NCI-H1048 (cell line): ENCODE measurements around the gene KRT32.

Experiments
- DNase-seq: peaks from one replicate; lab custom pipeline; 2025; lab: John Stamatoyannopoulos, UW

Gene KRT32

GRCh38 chr17:41492351-41492750, 25.2 kb upstream of the KRT32 start:
- DNase-seq: no peak

- no peak for DNase-seq
Observed at GRCh38 chr17:41491476-41491875, 24.3 kb upstream of the KRT32 start.

DNA sequence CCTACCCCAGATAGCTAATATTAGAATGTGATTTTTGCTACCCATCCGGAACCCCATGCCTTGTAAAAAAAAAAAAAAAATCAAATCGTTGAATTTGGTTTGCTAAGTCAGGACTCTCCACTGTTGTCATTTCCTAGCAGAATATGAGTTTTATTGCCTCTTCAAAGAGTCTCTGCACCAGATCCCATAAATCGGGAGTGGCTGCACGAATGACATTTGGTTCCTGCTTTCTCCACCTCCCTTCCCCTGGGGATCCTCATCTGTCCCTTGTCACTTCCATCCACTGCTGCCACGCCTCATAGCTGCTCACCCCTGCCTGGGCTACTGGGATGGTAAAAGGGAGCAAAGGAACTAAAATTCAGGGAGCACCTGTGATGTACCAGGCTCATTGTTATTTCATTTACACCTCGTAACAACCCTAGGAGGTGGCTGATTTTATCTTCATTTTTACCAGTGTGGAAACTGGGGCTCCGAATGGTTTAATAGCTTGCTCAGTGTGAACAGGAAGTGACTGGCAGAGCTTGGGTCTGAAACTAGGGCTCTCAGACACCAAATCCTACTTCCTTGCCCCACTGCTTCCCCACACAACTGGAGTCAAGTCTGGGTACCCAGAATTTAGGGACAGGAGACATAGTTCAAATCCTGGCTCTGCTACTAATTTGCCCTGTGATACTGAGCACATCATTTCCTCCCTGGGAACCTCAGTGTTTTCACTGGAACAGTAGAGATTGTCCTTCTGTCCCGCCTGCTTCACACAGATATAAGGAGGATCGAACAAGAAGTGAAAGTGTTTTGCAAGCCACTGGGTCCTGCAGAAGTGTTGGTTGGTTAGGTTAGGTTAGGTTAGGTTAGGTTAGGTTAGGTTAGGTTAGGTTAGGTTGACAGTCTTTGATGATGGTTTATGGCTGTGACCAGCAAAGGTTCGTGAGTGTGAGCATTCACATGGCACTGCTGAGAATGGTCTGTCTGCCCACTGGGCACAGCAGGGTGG, 23.1 kb upstream of the KRT32 start:
- DNase-seq: no peak

- DNase-seq: no peak
Observed at GRCh38 chr17:41489531-41489930, 22.3 kb upstream of the KRT32 start, which contains the start of gene KRT36. KRT36 (minus strand) TSS chr17:41489910; CDS start chr17:41489864, 46 bp downstream.

DNA sequence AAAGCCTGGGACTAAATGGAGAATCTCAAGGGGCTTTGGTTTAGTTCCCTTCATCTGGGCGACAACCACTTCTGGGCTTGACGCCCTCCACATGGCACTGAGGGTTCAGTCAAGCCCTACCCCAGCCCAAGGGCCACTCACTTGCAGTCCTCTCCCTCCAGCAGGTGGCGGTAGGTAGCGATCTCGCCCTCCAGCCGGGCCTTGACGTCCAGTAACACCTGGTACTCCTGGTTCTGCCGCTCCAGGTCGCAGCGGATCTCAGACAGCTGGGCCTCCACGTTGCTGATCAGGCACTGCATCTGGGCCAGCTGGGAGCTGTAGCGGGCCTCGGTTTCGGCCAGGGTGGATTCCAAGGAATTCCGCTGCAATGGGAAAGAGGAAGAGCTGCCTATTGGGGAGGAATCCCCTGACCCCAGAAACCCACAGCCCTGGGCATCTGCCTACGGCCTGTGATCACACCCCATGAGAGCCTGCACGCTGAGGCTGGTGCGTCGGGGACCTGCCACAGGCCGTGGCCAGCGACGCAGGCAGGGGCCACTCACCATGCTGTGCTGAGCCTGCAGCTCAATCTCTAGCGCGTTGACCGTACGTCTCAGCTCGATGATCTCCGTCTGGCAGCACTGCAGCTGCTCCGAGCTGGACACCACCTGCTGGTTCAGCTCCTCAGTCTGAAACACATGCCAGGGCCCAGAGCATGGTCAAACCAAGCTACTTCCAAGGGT, 19.8 kb upstream of the KRT32 start:
- DNase-seq: no peak

DNA sequence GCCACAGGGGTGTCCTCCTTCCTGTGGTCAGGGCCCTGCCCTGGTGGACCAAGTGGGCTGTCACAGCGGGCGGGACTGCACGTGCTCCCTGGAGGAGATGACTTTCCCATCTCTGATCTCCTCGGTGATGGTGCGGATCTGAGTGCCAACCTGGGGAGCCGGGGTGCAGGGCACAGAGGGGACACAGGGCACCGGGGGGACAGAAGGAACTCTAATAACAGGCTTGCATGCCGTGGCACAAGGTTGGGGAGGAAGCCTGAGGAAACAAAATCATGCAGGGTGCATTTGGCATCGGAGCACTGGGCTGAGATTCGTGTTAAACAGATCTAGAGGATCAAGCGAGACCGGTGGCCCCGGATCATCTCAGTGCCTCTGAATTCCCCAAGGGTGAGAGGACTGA, 19.1 kb upstream of the KRT32 start:
- no peak for DNase-seq

- no peak for DNase-seq
Observed at GRCh38 chr17:41484920-41485904, 18.0 kb upstream of the KRT32 start.

DNA sequence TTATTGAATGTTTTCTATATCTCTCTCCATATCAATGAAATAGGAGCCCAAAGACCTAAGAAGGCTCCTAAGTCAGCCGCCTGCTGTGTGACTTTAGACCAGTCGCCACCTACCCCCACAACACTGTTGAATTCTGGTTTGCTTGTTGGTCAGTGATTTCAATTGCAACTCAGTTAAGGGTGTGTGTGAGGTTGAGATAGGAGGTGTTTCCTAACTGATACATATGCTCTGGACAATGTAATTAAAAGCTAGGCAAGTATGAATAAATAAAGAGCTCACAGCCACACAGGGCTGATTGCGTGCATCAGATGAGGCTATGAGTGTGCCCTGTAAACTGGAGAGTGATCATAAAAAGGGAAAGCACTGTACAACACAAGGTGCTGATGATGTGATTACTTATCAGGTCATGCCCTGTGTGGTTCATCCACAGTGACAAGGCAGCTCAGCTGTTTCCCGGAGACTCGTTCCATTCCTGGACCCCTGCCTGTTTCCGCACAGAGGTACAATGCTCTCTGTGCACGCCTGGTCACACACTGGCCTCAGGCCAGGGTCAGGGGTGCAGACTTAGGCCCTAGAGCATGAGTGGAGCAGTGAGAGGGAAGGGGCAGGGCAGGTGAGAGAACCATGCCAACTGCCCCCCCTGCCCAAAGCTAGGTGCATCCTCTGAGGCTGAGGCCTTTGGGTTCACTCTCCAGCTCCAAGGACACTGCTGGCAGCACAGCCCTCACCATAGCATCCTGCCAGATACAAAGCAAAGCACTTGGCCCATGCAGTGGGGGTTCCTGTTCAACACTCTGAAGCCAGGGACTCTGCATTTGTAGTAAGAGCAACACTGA, 17.0 kb upstream of the KRT32 start:
- DNase-seq: no peak

- no peak for DNase-seq
Observed at GRCh38 chr17:41483531-41483930, 16.3 kb upstream of the KRT32 start.

DNA sequence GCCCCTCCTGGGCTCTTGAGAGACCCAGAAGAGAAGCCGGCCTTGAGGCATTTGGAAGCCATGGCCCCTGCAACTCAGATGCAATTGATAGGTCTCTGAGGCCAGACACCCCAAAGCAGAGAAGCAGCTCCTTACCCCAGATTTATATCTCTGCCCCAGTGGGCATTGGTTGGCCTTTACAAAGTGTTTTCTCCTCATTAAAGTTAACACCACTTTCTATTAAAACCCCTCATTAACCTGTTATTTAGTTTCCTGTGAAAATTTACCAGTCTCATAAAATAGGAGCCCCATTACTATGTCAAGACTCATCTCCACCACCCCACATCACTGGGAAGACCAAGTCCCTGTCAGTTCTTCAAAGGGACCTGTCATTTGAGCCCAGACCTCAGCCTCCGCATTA, 13.8 kb upstream of the KRT32 start, which contains the start of gene KRT35:
Gene KRT35 (minus strand): TSS at position 116 of the 400 bp plus-strand sequence. CDS start 54 bp downstream, at position 62.
- DNase-seq: no peak

GRCh38 chr17:41480581-41480980, 13.4 kb upstream of the KRT32 start:
- no peak for DNase-seq

DNA sequence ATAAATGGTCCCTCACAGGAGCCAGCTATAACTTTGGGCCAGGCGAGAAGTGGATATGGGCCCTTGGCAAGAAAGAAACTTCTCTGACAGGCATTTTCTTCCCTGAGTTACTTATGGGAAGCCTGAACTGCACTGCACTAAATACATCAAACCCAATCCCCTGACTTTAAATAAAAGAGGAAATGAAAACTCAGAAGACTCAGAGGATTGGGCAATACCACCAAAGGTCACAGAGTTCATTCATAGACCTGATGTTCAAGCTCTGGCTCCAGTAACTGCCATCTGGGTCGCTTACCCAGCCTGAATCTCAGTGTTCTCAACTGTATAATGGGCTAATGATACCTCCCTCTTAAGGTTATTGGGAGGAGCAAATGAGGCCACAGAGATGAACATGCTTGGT, 12.9 kb upstream of the KRT32 start:
- no peak for DNase-seq

- no peak for DNase-seq
Observed at GRCh38 chr17:41478237-41478636, 11.1 kb upstream of the KRT32 start.

GRCh38 chr17:41476866-41477815, 10.0 kb upstream of the KRT32 start:
- no peak for DNase-seq

- no peak for DNase-seq
Observed at GRCh38 chr17:41475421-41475820, 8.2 kb upstream of the KRT32 start.

DNA sequence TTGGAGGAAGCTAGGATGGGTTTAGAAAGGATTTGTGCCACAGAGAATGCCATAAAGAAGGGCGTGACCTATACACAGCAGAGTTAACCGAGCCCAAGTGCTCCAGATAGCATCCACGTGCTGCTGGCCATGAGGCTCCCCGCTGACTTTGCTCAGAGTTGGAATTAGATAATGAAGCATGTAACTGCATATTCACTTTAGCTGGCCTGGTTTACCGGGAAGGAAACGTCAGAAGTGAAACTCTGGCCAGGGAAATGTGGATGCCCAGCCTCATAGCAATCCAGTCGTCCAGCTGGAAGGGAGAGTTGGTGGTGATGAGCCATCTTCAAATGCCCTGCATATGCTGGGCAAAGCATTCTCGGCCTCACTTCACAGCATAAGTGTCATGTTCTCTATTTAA, 7.7 kb upstream of the KRT32 start:
- no peak for DNase-seq

DNA sequence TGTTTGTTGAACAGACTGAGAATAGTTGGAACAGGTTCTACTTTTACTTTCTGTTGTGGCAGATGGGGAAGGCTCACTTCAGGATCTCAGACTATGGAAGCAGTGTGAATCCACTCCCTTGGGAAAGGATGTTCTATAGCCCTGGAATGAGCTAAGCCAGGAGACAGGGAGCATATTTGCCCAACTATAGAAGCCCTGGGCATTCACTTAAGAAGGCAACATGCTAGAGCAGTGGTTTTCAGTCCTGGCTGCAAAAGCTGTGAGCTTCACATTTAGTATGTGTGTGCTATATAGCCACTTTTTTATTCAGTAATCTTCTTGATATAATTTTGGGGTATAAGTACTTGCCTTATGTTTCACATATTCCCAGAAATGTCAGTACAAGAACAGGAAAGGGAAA, 1.2 kb upstream of the KRT32 start:
- no peak for DNase-seq

DNA sequence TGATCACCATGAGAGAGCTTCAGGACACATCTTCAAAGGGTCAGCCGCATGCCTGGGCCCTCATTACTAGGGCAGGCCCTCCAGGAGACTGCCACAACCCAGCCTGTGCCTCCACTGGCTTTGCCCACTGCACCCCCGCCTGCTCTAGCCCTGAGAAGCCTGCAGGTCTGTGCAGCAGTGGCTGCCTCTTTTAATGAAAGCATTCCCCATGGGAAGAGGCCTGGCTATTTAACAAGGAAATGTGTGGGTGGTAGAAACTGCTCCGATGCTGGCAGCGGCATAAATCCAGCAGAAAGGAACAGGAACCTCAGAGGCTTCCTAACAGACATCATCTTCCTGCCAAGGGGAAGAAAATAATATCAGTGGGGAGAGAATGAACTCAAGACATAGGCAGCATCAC, 375 bp upstream of the KRT32 start:
- no peak for DNase-seq

GRCh38 chr17:41464682-41465081, 2.5 kb downstream of the KRT32 start:
- DNase-seq: no peak

- DNase-seq: no peak
Observed at GRCh38 chr17:41464173-41464572, 3.0 kb downstream of the KRT32 start.
